GM21515 (cell line): ENCODE results near the gene PTPN2.
"Not testable (repeated sequence)": the region's sequence is repeated elsewhere in the genome, so short reads cannot be mapped to it uniquely, and the experiment has no call there.

Experiments used
- ATAC-seq: cut with Tn5 transposase; IDR thresholded peaks from one replicate; pipeline ENCODE4 v1.9.1; 2021; ENCODE audit not compliant: unreplicated experiment

PTPN2 gene

GRCh38 chr18:12883684-12884405 lies at the start of gene PTPN2:
Gene PTPN2 (minus strand): TSS chr18:12884237. CDS start chr18:12884141, 96 bp downstream.
- ATAC-seq, result peak; percentile 63

- ATAC-seq, result no peak
Observed at GRCh38 chr18:12933327-12933726, 49.3 kb upstream of the PTPN2 start.

- no peak for ATAC-seq
Observed at GRCh38 chr18:12930908-12931307, 46.9 kb upstream of the PTPN2 start.

- ATAC-seq, result no peak
Observed at GRCh38 chr18:12930376-12930775, 46.3 kb upstream of the PTPN2 start.

GRCh38 chr18:12929477-12930083 lies 45.5 kb upstream of the PTPN2 start:
- no peak for ATAC-seq

GRCh38 chr18:12928641-12929040 lies 44.6 kb upstream of the PTPN2 start:
- ATAC-seq, result no peak

- no peak for ATAC-seq
Observed at GRCh38 chr18:12928206-12928605, 44.2 kb upstream of the PTPN2 start.

GRCh38 chr18:12924616-12925015 lies 40.6 kb upstream of the PTPN2 start:
- no peak for ATAC-seq

- no peak for ATAC-seq
Observed at GRCh38 chr18:12922266-12922665, 38.2 kb upstream of the PTPN2 start.

- ATAC-seq, result no peak
Observed at GRCh38 chr18:12921178-12921577, 37.1 kb upstream of the PTPN2 start.

GRCh38 chr18:12911929-12912703 lies 28.1 kb upstream of the PTPN2 start:
- ATAC-seq, result no peak

GRCh38 chr18:12911025-12911928 lies 27.2 kb upstream of the PTPN2 start:
- no peak for ATAC-seq

GRCh38 chr18:12908706-12909105 lies 24.7 kb upstream of the PTPN2 start:
- no peak for ATAC-seq

GRCh38 chr18:12907258-12907925 lies 23.4 kb upstream of the PTPN2 start:
- no peak for ATAC-seq

GRCh38 chr18:12906773-12907172 lies 22.7 kb upstream of the PTPN2 start:
- no peak for ATAC-seq

- no peak for ATAC-seq
Observed at GRCh38 chr18:12906119-12906518, 22.1 kb upstream of the PTPN2 start.

GRCh38 chr18:12904012-12904516 lies 20.0 kb upstream of the PTPN2 start:
- no peak for ATAC-seq

GRCh38 chr18:12901208-12901607 lies 17.2 kb upstream of the PTPN2 start:
- not testable (repeated sequence) for ATAC-seq

- not testable (repeated sequence) for ATAC-seq
Observed at GRCh38 chr18:12896784-12897333, 12.8 kb upstream of the PTPN2 start.

- ATAC-seq, result no peak
Observed at GRCh38 chr18:12895626-12896025, 11.6 kb upstream of the PTPN2 start.
